GM10266 (cell line): ENCODE measurements around the gene PARP14.

ENCODE experiments used
- DNase-seq: peaks from one replicate; pipeline ENCODE4 v3.0.0; 2012; ENCODE audit errors: extremely low spot score
- CTCF ChIP-seq: IDR thresholded peaks from 2 replicates; pipeline ENCODE4 v1.5.1; 2012; ENCODE audit warnings: mild to moderate bottlenecking, low read depth; ENCODE audit not compliant: control insufficient read depth, insufficient read depth; ENCODE audit errors: missing control alignments

Gene PARP14

GRCh38 chr3:122660297-122660974, 20.2 kb upstream of the PARP14 start:
- TF ChIP-seq CTCF, result peak; percentile 16
- no peak for DNase-seq

- TF ChIP-seq CTCF, result no peak
- DNase-seq, result no peak
Measured at GRCh38 chr3:122661633-122662032, 19.0 kb upstream of the PARP14 start.

GRCh38 chr3:122662505-122662904, 18.1 kb upstream of the PARP14 start:
- no peak for TF ChIP-seq CTCF
- no peak for DNase-seq

GRCh38 chr3:122665226-122665786, 15.3 kb upstream of the PARP14 start:
- no peak for TF ChIP-seq CTCF
- no peak for DNase-seq

GRCh38 chr3:122665881-122666280, 14.8 kb upstream of the PARP14 start:
- DNase-seq, result no peak
- no peak for TF ChIP-seq CTCF

- TF ChIP-seq CTCF, result no peak
- peak; percentile 37 for DNase-seq
Measured at GRCh38 chr3:122668930-122669730, 11.5 kb upstream of the PARP14 start.

- no peak for TF ChIP-seq CTCF
- no peak for DNase-seq
Measured at GRCh38 chr3:122671553-122671952, 9.1 kb upstream of the PARP14 start.
